K562 (cell line): ENCODE results near the gene HLF.

Experiments used
- ARID2 ChIP-seq: fragments of 450-650 bp; IDR thresholded peaks from 2 replicates; pipeline ENCODE4 v1.6.1; 2017; ENCODE audit warnings: antibody characterized with exemption, mild to moderate bottlenecking
- BMI1 ChIP-seq: fragments of 150-350 bp; IDR thresholded peaks from 2 replicates; pipeline ENCODE4 v1.6.1; 2014; ENCODE audit warnings: low read length
- E2F3 ChIP-seq: fragments of 250-450 bp; sonication (Bioruptor Pico); IDR thresholded peaks from 2 replicates; pipeline ENCODE4 v1.4.0; 2020; ENCODE audit warnings: mild to moderate bottlenecking
- EHMT2 ChIP-seq: fragments of 450-650 bp; IDR thresholded peaks from 2 replicates; pipeline ENCODE4 v1.6.1; 2018; ENCODE audit warnings: antibody characterized with exemption
- EP300 ChIP-seq: IDR thresholded peaks from 2 replicates; pipeline ENCODE4 v1.6.1; 2012; ENCODE audit warnings: low read length, improper control_type of control experiment
- ESRRA ChIP-seq: fragments of 450-650 bp; IDR thresholded peaks from 2 replicates; pipeline ENCODE4 v1.6.1; 2014; ENCODE audit warnings: low read depth, mild to moderate bottlenecking, moderate library complexity, borderline replicate concordance
- JUNB ChIP-seq: fragments of 450-650 bp; formaldehyde crosslinking; conservative IDR thresholded peaks from 2 replicates; pipeline ENCODE4 v1.4.0; 2020; ENCODE audit warnings: mild to moderate bottlenecking
- PHF21A ChIP-seq: fragments of 450-650 bp; IDR thresholded peaks from 2 replicates; pipeline ENCODE4 v1.6.1; 2017; ENCODE audit warnings: low read depth, borderline replicate concordance
- SRSF3 ChIP-seq: fragments of 200-400 bp; formaldehyde crosslinking; IDR thresholded peaks from 2 replicates; pipeline ENCODE4 v1.6.1; 2016; ENCODE audit warnings: mild to moderate bottlenecking, low read length, moderate library complexity; ENCODE audit not compliant: insufficient read depth
- TARDBP ChIP-seq: fragments of 450-650 bp; IDR thresholded peaks from 2 replicates; pipeline ENCODE4 v1.6.1; 2016
- ZNF12 ChIP-seq: sonication (generic); formaldehyde crosslinking; IDR thresholded peaks from 2 replicates; pipeline ENCODE4 v1.4.0; 2020; ENCODE audit warnings: mild to moderate bottlenecking, missing genetic modification reagents
- ZNF239 ChIP-seq: fragments of 250-450 bp; sonication (Bioruptor Pico); IDR thresholded peaks from 2 replicates; pipeline ENCODE4 v1.4.0; 2020; ENCODE audit warnings: mild to moderate bottlenecking
- TF ChIP-seq, protein P1 (sequence below), 3 experiments: IDR thresholded peaks in 2 of 3; conservative IDR thresholded peaks in 1 of 3; 2 replicates each; pipeline ENCODE4 v1.5.1; 2011 to 2012; ENCODE audit warnings: low read length in 3 of 3, mild to moderate bottlenecking in 3 of 3, control low read depth in 2 of 3, improper control_type of control experiment in 1 of 3, inconsistent platforms in 1 of 3, low read depth in 1 of 3, mixed read lengths in 1 of 3, moderate library complexity in 1 of 3; ENCODE audit not compliant: insufficient read depth in 2 of 3
- TF ChIP-seq, protein P2 (sequence below): sonication (generic); formaldehyde crosslinking; IDR thresholded peaks from 2 replicates; pipeline ENCODE4 v1.5.0; 2020; ENCODE audit warnings: missing genetic modification reagents

DNA sequence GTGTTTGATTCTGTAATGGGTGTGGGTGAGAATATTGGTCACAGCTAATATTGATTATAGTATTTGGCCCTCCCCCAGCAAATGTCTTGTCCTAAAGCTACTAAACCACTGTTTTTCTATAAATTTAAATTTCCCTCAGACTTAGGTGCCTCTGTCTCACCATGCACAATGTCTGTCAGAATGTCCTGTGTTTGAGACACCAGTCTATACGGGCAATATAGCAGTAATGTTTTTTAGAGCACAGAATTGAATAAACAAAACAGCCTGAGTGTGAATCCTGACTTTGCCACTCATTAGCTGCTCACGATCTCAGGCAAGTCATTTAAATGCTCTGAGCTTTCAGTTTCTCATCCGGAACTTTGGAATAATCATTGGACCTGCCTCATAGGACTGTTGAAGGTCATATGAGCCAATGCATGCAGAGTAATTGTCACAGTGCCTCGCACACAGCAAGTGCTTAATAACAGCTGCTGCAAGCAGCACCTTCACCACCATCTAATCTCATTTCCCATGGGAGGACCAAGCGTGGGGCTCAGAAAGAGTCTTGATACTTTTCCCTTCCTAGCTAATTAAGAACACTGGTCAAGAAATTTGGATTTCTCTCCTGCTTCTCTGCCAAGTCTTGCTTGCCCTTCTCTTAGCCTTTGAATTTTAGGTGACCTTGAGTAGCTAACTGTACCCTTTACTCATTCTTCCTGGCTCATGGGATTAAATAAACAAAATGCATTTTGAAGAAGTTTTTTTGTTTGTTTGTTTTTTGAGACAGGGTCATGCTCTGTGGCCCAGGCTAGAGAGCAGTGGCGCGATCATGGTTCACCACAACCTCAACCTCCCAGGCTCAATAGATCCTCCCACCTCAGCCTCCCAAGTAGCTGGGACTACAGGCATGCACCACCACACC lies 9.8 kb downstream of the HLF start:
- TF ChIP-seq TARDBP = no peak
- no peak for TF ChIP-seq EHMT2
- TF ChIP-seq, protein P1, sequence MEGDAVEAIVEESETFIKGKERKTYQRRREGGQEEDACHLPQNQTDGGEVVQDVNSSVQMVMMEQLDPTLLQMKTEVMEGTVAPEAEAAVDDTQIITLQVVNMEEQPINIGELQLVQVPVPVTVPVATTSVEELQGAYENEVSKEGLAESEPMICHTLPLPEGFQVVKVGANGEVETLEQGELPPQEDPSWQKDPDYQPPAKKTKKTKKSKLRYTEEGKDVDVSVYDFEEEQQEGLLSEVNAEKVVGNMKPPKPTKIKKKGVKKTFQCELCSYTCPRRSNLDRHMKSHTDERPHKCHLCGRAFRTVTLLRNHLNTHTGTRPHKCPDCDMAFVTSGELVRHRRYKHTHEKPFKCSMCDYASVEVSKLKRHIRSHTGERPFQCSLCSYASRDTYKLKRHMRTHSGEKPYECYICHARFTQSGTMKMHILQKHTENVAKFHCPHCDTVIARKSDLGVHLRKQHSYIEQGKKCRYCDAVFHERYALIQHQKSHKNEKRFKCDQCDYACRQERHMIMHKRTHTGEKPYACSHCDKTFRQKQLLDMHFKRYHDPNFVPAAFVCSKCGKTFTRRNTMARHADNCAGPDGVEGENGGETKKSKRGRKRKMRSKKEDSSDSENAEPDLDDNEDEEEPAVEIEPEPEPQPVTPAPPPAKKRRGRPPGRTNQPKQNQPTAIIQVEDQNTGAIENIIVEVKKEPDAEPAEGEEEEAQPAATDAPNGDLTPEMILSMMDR (IDR thresholded peaks at IDR 0.05 in 2 of 3, conservative IDR thresholded peaks at IDR 0.05 in 1 of 3; ENCODE audit: insufficient read depth in 2 of 3, low read depth in 1 of 3, low read length in 3 of 3) = no peak
- no peak for TF ChIP-seq SRSF3
- TF ChIP-seq EP300 = no peak
- no peak for TF ChIP-seq JUNB (CRISPR knock-in tag)
- TF ChIP-seq, protein P2, sequence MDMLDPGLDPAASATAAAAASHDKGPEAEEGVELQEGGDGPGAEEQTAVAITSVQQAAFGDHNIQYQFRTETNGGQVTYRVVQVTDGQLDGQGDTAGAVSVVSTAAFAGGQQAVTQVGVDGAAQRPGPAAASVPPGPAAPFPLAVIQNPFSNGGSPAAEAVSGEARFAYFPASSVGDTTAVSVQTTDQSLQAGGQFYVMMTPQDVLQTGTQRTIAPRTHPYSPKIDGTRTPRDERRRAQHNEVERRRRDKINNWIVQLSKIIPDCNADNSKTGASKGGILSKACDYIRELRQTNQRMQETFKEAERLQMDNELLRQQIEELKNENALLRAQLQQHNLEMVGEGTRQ (CRISPR knock-in tag) = no peak
- TF ChIP-seq PHF21A = no peak
- no peak for TF ChIP-seq ZNF12 (CRISPR knock-in tag)
- TF ChIP-seq ESRRA = no peak
- TF ChIP-seq ARID2 = no peak
- no peak for TF ChIP-seq BMI1
- TF ChIP-seq ZNF239 (CRISPR knock-in tag) = no peak
- no peak for TF ChIP-seq E2F3
